GM12878 (cell line): Measurements from ENCODE around the gene TBC1D2B. TPM values are rescaled to one million over a fixed set of nuclear protein-coding genes. Genes with fewer than 3 reads are reported as not detected.

ENCODE experiments used
- ATAC-seq: fragments of 200-7000 bp; cut with Tn5 transposase; 3 replicates; pipeline ENCODE4 v1.9.1; 2020; ENCODE audit warnings: mild to moderate bottlenecking, moderate library complexity
- BruUV-seq: library from RNA; stranded (reverse); fragments of 400-500 nt; replicated peaks from 2 replicates; lab custom pipeline; 2021; lab: Mats Ljungman, UMichigan
- CTCF ChIA-PET: fragments of 300-600 bp; sonication (Branson Sonifier 250); formaldehyde crosslinking; extraction: SDS; loops from one replicate; lab custom pipeline; 2021; ENCODE audit warnings: inconsistent platforms; lab: Yijun Ruan, JAX
- POLR2A ChIA-PET: fragments of 350-600 bp; formaldehyde crosslinking; extraction: SDS; loops from one replicate; lab custom pipeline; 2021; ENCODE audit warnings: inconsistent platforms; lab: Charles Lee
- RAD21 ChIA-PET: fragments of 300-600 bp; sonication (Branson Sonifier 250); formaldehyde crosslinking; loops from one replicate; lab custom pipeline; 2023; ENCODE audit warnings: antibody characterized with exemption; ENCODE audit not compliant: unreplicated experiment; lab: Charles Lee
- SMC1A ChIA-PET: fragments of 300-600 bp; sonication (Branson Sonifier 250); formaldehyde crosslinking; loops from one replicate; lab custom pipeline; 2023; ENCODE audit not compliant: unreplicated experiment, uncharacterized antibody; lab: Charles Lee
- DNase-seq: peaks from one replicate; pipeline ENCODE4 v3.0.0-alpha.2; 2011; ENCODE audit warnings: low read depth, low spot score
- FAIRE-seq: peaks from 3 replicates; lab custom pipeline; 2011; peaks lifted over from hg19 to GRCh38; lab: Jason Lieb, UNC
- H2AFZ ChIP-seq: 2 replicates; pipeline ENCODE4 v1.6.0; 2011; ENCODE audit warnings: low read depth, low read length, control low read depth; ENCODE audit not compliant: control insufficient read depth
- H3K27ac ChIP-seq: 2 replicates; pipeline ENCODE4 v1.5.1; 2011; ENCODE audit warnings: control low read depth; ENCODE audit not compliant: control insufficient read depth, insufficient read depth
- H3K27me3 ChIP-seq, 2 experiments: replicated peaks in 1 of 2; 2 replicates each; pipeline versions ENCODE4 v1.6.0 to v1.6.1; 2011; ENCODE audit warnings: low read length in 1 of 2; ENCODE audit not compliant: control insufficient read depth in 2 of 2, insufficient read depth in 2 of 2
- H3K36me3 ChIP-seq, 2 experiments: 2 replicates each; pipeline ENCODE4 v1.5.1; 2011; ENCODE audit warnings: low read length in 1 of 2; ENCODE audit not compliant: control insufficient read depth in 2 of 2, insufficient read depth in 2 of 2
- H3K4me1 ChIP-seq: 2 replicates; pipeline ENCODE4 v1.6.1; 2011; ENCODE audit warnings: mild to moderate bottlenecking, low read length, moderate library complexity, mixed read lengths; ENCODE audit not compliant: control insufficient read depth, insufficient read depth
- H3K4me2 ChIP-seq: 2 replicates; pipeline ENCODE4 v1.6.0; 2011; ENCODE audit warnings: control low read depth; ENCODE audit not compliant: control insufficient read depth, insufficient read depth
- H3K4me3 ChIP-seq: fragments of 200-600 bp; sonication (generic); 2 replicates; pipeline ENCODE4 v1.5.1; 2016
- H3K79me2 ChIP-seq: 2 replicates; pipeline ENCODE4 v1.6.0; 2011; ENCODE audit warnings: low read length; ENCODE audit not compliant: control insufficient read depth, insufficient read depth
- H3K9ac ChIP-seq: 2 replicates; pipeline ENCODE4 v1.8.0; 2011; ENCODE audit warnings: low read length, control low read depth, mixed read lengths; ENCODE audit not compliant: control insufficient read depth, insufficient read depth
- H3K9me3 ChIP-seq: replicated peaks from 3 replicates; pipeline ENCODE4 v1.5.1; 2011; ENCODE audit warnings: mild to moderate bottlenecking, low read length; ENCODE audit not compliant: control insufficient read depth, insufficient read depth
- H4K20me1 ChIP-seq: 2 replicates; pipeline ENCODE4 v1.6.0; 2011; ENCODE audit not compliant: control insufficient read depth, insufficient read depth
- BCL11A ChIP-seq: IDR thresholded peaks from 2 replicates; pipeline ENCODE4 v1.6.1; 2011; ENCODE audit warnings: low read depth, low read length
- BRCA1 ChIP-seq: IDR thresholded peaks from 2 replicates; pipeline ENCODE4 v1.6.1; 2011; ENCODE audit warnings: low read depth, low read length, improper control_type of control experiment
- JUNB ChIP-seq: IDR thresholded peaks from 2 replicates; pipeline ENCODE4 v1.6.1; 2016; ENCODE audit warnings: antibody characterized with exemption, mild to moderate bottlenecking
- MEF2B ChIP-seq: fragments of 450-650 bp; IDR thresholded peaks from 2 replicates; pipeline ENCODE4 v1.6.1; 2018; ENCODE audit warnings: mild to moderate bottlenecking, moderate library complexity; ENCODE audit not compliant: partially characterized antibody, poor library complexity, severe bottlenecking
- RELA ChIP-seq: fragments of 450-650 bp; IDR thresholded peaks from 2 replicates; pipeline ENCODE4 v1.8.0; 2014; ENCODE audit warnings: borderline replicate concordance; ENCODE audit not compliant: partially characterized antibody
- SMAD5 ChIP-seq: IDR thresholded peaks from 2 replicates; pipeline ENCODE4 v1.6.1; 2016; ENCODE audit warnings: antibody characterized with exemption, low read depth
- SP1 ChIP-seq: IDR thresholded peaks from one replicate; pipeline ENCODE4 v1.6.1; 2011; ENCODE audit warnings: low read depth, low read length
- SUPT20H ChIP-seq: IDR thresholded peaks from 2 replicates; pipeline ENCODE4 v1.6.1; 2011; ENCODE audit warnings: low read depth, mild to moderate bottlenecking, low read length, moderate library complexity, borderline replicate concordance; ENCODE audit not compliant: control insufficient read depth
- SUZ12 ChIP-seq: fragments of 200-600 bp; sonication (generic); IDR thresholded peaks from one replicate; pipeline ENCODE4 v1.6.1; 2018; ENCODE audit warnings: antibody characterized with exemption, mild to moderate bottlenecking; ENCODE audit not compliant: unreplicated experiment
- TCF7 ChIP-seq: IDR thresholded peaks from 2 replicates; pipeline ENCODE4 v1.6.1; 2014; ENCODE audit warnings: antibody characterized with exemption, borderline replicate concordance
- ZNF384 ChIP-seq: IDR thresholded peaks from 2 replicates; pipeline ENCODE4 v1.6.1; 2012; ENCODE audit warnings: low read depth, mild to moderate bottlenecking, low read length, improper control_type of control experiment, borderline replicate concordance
- WGBS: methylation state at CpG from one replicate; pipeline ENCODE4 v1.1.6; 2016; ENCODE audit warnings: low lambda C conversion rate; ENCODE audit not compliant: insufficient replicate concordance, insufficient coverage; ENCODE audit errors: missing lambda C conversion rate; 5-methylcytosine and 5-hydroxymethylcytosine counted together
- in situ Hi-C: fragments of 300-500 bp; cut with MboI; formaldehyde crosslinking; loops from 9 replicates; pipeline ENCODE4 v1.14.3; 2018; ENCODE audit warnings: mixed read lengths
- intact Hi-C: fragments of 100-400 bp; cut with micrococcal nuclease; formaldehyde crosslinking; loops from one replicate; pipeline ENCODE4 v1.14.2; 2022; ENCODE audit not compliant: unreplicated experiment
- polyA plus RNA-seq, 11 experiments: library from polyadenylated mRNA; depleted of rRNA in 4 of 11; unstranded in 6 of 11; stranded (reverse) in 5 of 11; fragments of >200 nt; fragmentation: Nextera tagmentation in 4 of 11; fragmentation: Illumina TruSeq in 1 of 11; extraction: Ambion mirVana in 4 of 11; extraction: Trizol in 1 of 11; gene quantifications; 1 replicate in 1 of 11; 2 replicates in 10 of 11; pipeline versions ENCODE4 v1.2.1 to v1.2.3, GENCODE V29; 2011 to 2016; ENCODE audit warnings: inconsistent platforms in 2 of 11, missing spikeins in 2 of 11, low read depth in 1 of 11
- total RNA-seq, 4 experiments: library from RNA; depleted of rRNA in 3 of 4; stranded (reverse); fragments of >200 nt in 3 of 4; fragmentation: Illumina TruSeq in 1 of 4; extraction: Trizol in 1 of 4; gene quantifications; 2 replicates each; pipeline versions ENCODE4 v1.2.1 to v1.2.3, GENCODE V29; 2013 to 2021
- TF ChIP-seq, protein P1 (sequence below): IDR thresholded peaks from 2 replicates; pipeline ENCODE4 v1.6.1; 2011; ENCODE audit warnings: borderline replicate concordance, low read depth, mild to moderate bottlenecking, moderate library complexity, mixed read lengths, low read length; ENCODE audit not compliant: insufficient read depth; ENCODE audit errors: extremely low read length
- TF ChIP-seq, protein P2 (sequence below): fragments of 450-650 bp; IDR thresholded peaks from 2 replicates; pipeline ENCODE4 v1.6.1; 2017; ENCODE audit warnings: borderline replicate concordance

The TBC1D2B gene
- total and polyA plus RNA-seq, 10 of the 15 experiments (the other 5 are each of a cell fraction or from before 2014, with no cell fraction given): 1.3 to 53.4 (median 19.4) TPM

DNA sequence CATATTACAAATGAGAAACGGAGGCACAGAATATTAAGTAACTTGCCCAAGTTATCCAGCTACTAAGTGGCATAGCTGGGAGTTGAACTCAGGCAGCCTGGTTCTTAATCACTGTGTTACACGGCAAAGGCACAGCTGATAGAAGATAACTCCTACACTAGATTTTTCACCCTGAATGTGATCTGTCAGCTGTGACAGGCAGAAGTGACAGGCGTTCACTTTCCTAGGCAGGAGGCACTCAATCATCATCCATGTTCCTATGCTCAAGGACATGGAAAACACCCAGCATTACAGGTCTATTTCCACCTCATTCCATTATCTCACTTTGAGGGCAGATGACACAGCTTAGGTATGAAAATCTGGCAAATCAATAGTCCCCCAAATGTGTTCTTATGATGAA lies 35.6 kb downstream of the TBC1D2B start (continued):
- TF ChIP-seq BCL11A (no peak), MEF2B (no peak), SP1 (no peak), JUNB (no peak), SUZ12 (no peak), BRCA1 (no peak)
- TF ChIP-seq, protein P1, sequence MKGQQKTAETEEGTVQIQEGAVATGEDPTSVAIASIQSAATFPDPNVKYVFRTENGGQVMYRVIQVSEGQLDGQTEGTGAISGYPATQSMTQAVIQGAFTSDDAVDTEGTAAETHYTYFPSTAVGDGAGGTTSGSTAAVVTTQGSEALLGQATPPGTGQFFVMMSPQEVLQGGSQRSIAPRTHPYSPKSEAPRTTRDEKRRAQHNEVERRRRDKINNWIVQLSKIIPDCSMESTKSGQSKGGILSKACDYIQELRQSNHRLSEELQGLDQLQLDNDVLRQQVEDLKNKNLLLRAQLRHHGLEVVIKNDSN: no peak

DNA sequence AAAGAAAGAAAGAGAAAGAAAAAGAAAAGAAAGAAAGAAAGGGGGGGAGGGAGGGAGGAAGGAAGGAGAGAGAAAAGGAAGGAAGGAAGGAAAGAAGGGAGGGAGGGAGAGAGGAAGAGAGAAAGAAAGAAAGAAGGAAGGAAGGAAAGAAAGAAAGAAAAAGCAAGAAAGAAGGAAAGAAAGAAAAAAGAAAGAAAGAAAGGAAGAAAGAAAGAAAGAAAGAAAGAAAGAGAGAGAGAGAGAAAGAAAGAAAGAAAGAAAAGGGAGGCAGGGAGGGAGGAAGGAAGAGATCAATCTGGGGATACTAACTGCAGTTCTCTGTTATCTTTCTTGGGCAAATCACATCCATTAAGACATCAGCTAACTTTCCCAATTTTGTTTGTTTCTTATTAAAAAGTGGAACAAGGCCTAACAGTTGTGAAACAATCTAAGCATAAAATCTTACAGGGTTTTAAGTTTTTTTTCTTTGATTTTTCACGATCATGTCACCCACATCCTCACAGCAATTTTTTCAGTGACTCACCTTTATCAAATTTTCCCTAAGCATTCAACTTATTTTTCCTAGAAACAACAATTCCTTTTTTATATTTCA lies 36.8 kb downstream of the TBC1D2B start:
- Histone ChIP-seq H3K9me3 (no peaks in the 10 kb centered on the region), H3K36me3 (peaks cover 7 to 28% of the 10 kb centered on the region in 2 experiments), H4K20me1 (no peaks in the 10 kb centered on the region)
- BruUV-seq: no TSS peak
- TF ChIP-seq RELA (no peak), SUPT20H (no peak), SMAD5 (no peak), ZNF384 (no peak), TCF7 (no peak)
- TF ChIP-seq, protein P2, sequence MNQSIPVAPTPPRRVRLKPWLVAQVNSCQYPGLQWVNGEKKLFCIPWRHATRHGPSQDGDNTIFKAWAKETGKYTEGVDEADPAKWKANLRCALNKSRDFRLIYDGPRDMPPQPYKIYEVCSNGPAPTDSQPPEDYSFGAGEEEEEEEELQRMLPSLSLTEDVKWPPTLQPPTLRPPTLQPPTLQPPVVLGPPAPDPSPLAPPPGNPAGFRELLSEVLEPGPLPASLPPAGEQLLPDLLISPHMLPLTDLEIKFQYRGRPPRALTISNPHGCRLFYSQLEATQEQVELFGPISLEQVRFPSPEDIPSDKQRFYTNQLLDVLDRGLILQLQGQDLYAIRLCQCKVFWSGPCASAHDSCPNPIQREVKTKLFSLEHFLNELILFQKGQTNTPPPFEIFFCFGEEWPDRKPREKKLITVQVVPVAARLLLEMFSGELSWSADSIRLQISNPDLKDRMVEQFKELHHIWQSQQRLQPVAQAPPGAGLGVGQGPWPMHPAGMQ: no peak
- TF ChIP-seq, all 136 proteins: peak for 0
- ChIA-PET CTCF (interaction anchor here (1.1 to 1.7 kb wide), 3 partner anchors 16 to 74 kb away, joined by 3 read pairs; no protein-coding TSS in a partner anchor), SMC1A (no interaction called here), RAD21 (interaction anchor here (1.3 kb wide), 1 partner anchor 10 kb away, joined by 4 read pairs; no protein-coding TSS in a partner anchor), POLR2A (no interaction called here)
- H3K4me3 ChIP-seq: no peak overlapping the region
- DNase-seq (no peak), ATAC-seq (no peak), FAIRE-seq (no peak)
- in situ Hi-C loops (no loop called here), intact Hi-C loops (no loop called here)
- no peak overlapping the region for H3K27ac ChIP-seq
- no peak overlapping the region for H3K9ac ChIP-seq
- H3K27me3 ChIP-seq: no peaks in the 10 kb centered on the region
- 100% methylated on average over 1 of the region's 1 CpG for WGBS
- H3K79me2 ChIP-seq: no peaks in the 10 kb centered on the region; the same call in 1 of the 2 replicates
- peaks cover 10% of the 10 kb centered on the region for H3K4me1 ChIP-seq
- no peak overlapping the region for H2AFZ ChIP-seq
- no peak overlapping the region for H3K4me2 ChIP-seq
